ENCODE data around the gene DOC2B. TPM values are rescaled to one million over a fixed set of nuclear protein-coding genes. Genes with fewer than 3 reads are reported as not detected.
"Not testable (repeated sequence)": the region's sequence is repeated elsewhere in the genome, so short reads cannot be mapped to it uniquely, and the experiment has no call there.

The DOC2B gene
- total and polyA plus RNA-seq, 8 donors = 2.4 to 6.9 (median 3.4) TPM

GRCh38 chr17:143785-144281 is 37.6 kb downstream of the DOC2B start:
- H3K4me3 ChIP-seq = no peak overlapping the region
- peaks cover 0 to 11% of the 10 kb centered on the region in 2 donors for H3K27me3 ChIP-seq
- peaks cover 0 to 11% of the 10 kb centered on the region in 2 donors for H3K36me3 ChIP-seq
- peaks cover 0 to 11% of the 10 kb centered on the region in 2 donors for H3K4me1 ChIP-seq
- H3K9me3 ChIP-seq = no peaks in the 10 kb centered on the region
- DNase-seq (peak; percentile 38 to 97 (median 76)), ATAC-seq (peak; percentile 99)
- H3K27ac ChIP-seq = no peak overlapping the region
- intact Hi-C loops (cut with DNase I) = no loop called here
- TF ChIP-seq CTCF (IDR thresholded peaks at IDR 0.05) = peak; percentile 95 to 99

GRCh38 chr17:142876-143784 is 38.3 kb downstream of the DOC2B start:
- intact Hi-C loops (cut with DNase I) = no loop called here
- no peaks in the 10 kb centered on the region for H3K9me3 ChIP-seq
- ATAC-seq (no peak), DNase-seq (peak in 1 of 4 donors; percentile 21)
- no peak overlapping the region for H3K27ac ChIP-seq
- no peak overlapping the region for H3K4me3 ChIP-seq
- peaks cover 0 to 11% of the 10 kb centered on the region in 2 donors for H3K4me1 ChIP-seq
- H3K36me3 ChIP-seq = peaks cover 0 to 11% of the 10 kb centered on the region in 2 donors
- TF ChIP-seq CTCF (IDR thresholded peaks at IDR 0.05) = no peak
- H3K27me3 ChIP-seq = peaks cover 0 to 11% of the 10 kb centered on the region in 2 donors

- intact Hi-C loops (cut with DNase I) = no loop called here
- Histone ChIP-seq H3K4me3 (no peak overlapping the region), H3K27me3 (peaks cover 0 to 11% of the 10 kb centered on the region in 2 donors), H3K27ac (no peak overlapping the region), H3K4me1 (peaks cover 0 to 11% of the 10 kb centered on the region in 2 donors), H3K9me3 (no peaks in the 10 kb centered on the region), H3K36me3 (peaks cover 0 to 4% of the 10 kb centered on the region in 2 donors)
- DNase-seq = peak in 2 of 4 donors; percentile 24 to 34
- TF ChIP-seq CTCF (IDR thresholded peaks at IDR 0.05) = no peak
- ATAC-seq = no peak
Measured at GRCh38 chr17:142102-142661, 39.3 kb downstream of the DOC2B start.

GRCh38 chr17:139401-140205 is 41.8 kb downstream of the DOC2B start:
- H3K36me3 ChIP-seq; H3K4me3 ChIP-seq; H3K9me3 ChIP-seq; intact Hi-C loops (cut with DNase I); H3K27ac ChIP-seq; ATAC-seq: not testable (repeated sequence)
- DNase-seq = peak in 2 of 4 donors; percentile 17 to 47
- H3K27me3 ChIP-seq = peaks cover 0 to 11% of the 10 kb centered on the region in 2 donors
- H3K4me1 ChIP-seq = peaks cover 0 to 11% of the 10 kb centered on the region in 2 donors

GRCh38 chr17:137166-137807 is 44.2 kb downstream of the DOC2B start, which contains the start of gene SCGB1C2:
Gene SCGB1C2, plus strand, starts transcription at chr17:137569. Its CDS starts 22 bp downstream, at chr17:137591.
- intact Hi-C loops (cut with DNase I); H3K36me3 ChIP-seq; H3K27me3 ChIP-seq; ATAC-seq; DNase-seq; H3K4me3 ChIP-seq; H3K27ac ChIP-seq; H3K9me3 ChIP-seq; H3K4me1 ChIP-seq: not testable (repeated sequence)

All from left lung (tissue), 10 donors.